GM13976 (cell line): ENCODE data around the gene SPTBN1.

Source experiments
- DNase-seq: peaks from one replicate; pipeline ENCODE4 v3.0.0; 2012; ENCODE audit warnings: low spot score
- CTCF ChIP-seq: IDR thresholded peaks from 2 replicates; pipeline ENCODE4 v1.5.1; 2012; ENCODE audit warnings: borderline replicate concordance, mild to moderate bottlenecking; ENCODE audit not compliant: insufficient read depth; ENCODE audit errors: extremely low read depth, missing control alignments, control extremely low read depth
- in situ Hi-C: fragments of 300-500 bp; cut with MboI; formaldehyde crosslinking; loops from one replicate; pipeline ENCODE4 v1.12.0; 2022; ENCODE audit warnings: low sequenced_read_pairs, mixed read lengths, inconsistent platforms; ENCODE audit not compliant: unreplicated experiment

SPTBN1 gene

GRCh38 chr2:54681416-54681815 lies 225.3 kb downstream of the SPTBN1 start:
- no peak for DNase-seq
- in situ Hi-C loops: no loop called here
- TF ChIP-seq CTCF: no peak

- in situ Hi-C loops: no loop called here
- TF ChIP-seq CTCF: no peak
- DNase-seq: no peak
These were observed 227.5 kb downstream of the SPTBN1 start for GRCh38 chr2:54683596-54683995.

GRCh38 chr2:54685263-54685775 lies 229.2 kb downstream of the SPTBN1 start:
- TF ChIP-seq CTCF: no peak
- no peak for DNase-seq
- in situ Hi-C loops: no loop called here

GRCh38 chr2:54687595-54688152 lies 231.5 kb downstream of the SPTBN1 start:
- TF ChIP-seq CTCF: no peak
- DNase-seq: no peak
- in situ Hi-C loops: no loop called here

- DNase-seq: no peak
- in situ Hi-C loops: no loop called here
These were observed 235.5 kb downstream of the SPTBN1 start for GRCh38 chr2:54691445-54692135.

GRCh38 chr2:54692556-54692955 lies 236.4 kb downstream of the SPTBN1 start:
- no peak for DNase-seq
- no peak for TF ChIP-seq CTCF

More at GRCh38 chr2:54691445-54692135, 235.5 kb downstream of the SPTBN1 start:
- TF ChIP-seq CTCF: no peak

More at GRCh38 chr2:54692556-54692955, 236.4 kb downstream of the SPTBN1 start:
- in situ Hi-C loops: no loop called here
